Measurements from ENCODE around the gene TSPAN11.

DNA sequence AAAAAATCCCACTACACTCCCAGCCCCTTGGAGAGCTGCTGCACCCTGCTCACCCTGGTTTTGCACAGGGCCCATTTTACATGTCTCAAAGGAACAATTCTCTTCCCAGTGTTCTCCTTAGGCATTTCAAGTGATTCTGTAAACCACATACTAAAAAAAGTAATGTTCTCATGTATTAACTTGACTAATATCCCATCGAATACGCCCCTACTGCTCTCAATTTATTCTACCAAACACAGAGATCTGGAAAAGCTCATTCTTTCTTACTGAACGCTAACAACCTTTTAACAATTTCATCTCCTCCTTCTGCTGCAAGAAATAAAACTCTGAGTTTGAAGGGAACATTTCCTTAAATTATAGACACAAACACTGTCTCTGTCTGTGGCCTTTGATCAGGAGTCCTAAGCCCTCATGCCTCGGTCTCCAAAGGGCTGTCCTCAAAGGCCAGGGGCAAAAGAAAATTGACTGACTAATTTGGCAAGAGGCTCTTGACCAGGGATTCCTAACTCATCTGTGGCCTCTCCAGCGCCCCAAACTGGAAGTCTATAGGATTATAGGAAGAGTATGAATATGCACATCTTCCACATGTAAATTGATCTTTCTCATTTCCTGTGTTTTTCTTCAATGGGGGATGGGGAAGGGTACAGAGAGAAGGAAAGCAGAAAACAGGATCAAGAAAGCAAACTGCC is 17.1 kb upstream of the TSPAN11 start:
- TF ChIP-seq, protein P1, sequence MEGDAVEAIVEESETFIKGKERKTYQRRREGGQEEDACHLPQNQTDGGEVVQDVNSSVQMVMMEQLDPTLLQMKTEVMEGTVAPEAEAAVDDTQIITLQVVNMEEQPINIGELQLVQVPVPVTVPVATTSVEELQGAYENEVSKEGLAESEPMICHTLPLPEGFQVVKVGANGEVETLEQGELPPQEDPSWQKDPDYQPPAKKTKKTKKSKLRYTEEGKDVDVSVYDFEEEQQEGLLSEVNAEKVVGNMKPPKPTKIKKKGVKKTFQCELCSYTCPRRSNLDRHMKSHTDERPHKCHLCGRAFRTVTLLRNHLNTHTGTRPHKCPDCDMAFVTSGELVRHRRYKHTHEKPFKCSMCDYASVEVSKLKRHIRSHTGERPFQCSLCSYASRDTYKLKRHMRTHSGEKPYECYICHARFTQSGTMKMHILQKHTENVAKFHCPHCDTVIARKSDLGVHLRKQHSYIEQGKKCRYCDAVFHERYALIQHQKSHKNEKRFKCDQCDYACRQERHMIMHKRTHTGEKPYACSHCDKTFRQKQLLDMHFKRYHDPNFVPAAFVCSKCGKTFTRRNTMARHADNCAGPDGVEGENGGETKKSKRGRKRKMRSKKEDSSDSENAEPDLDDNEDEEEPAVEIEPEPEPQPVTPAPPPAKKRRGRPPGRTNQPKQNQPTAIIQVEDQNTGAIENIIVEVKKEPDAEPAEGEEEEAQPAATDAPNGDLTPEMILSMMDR (conservative IDR thresholded peaks at IDR 0.05; ENCODE audit: low read length): no peak
- TF ChIP-seq EZH2phosphoT487 (IDR thresholded peaks at IDR 0.05; ENCODE audit: borderline replicate concordance): no peak
